SK-N-MC (cell line): ENCODE measurements around the gene PHC2.

Experiments
- EZH2 ChIP-seq: fragments of 200-600 bp; sonication (generic); IDR thresholded peaks from one replicate; pipeline ENCODE4 v1.6.1; 2017; ENCODE audit warnings: antibody characterized with exemption
- POLR2AphosphoS5 ChIP-seq: IDR thresholded peaks from 2 replicates; pipeline ENCODE4 v1.6.1; 2012; ENCODE audit warnings: mild to moderate bottlenecking, low read depth, low read length, borderline replicate concordance

DNA sequence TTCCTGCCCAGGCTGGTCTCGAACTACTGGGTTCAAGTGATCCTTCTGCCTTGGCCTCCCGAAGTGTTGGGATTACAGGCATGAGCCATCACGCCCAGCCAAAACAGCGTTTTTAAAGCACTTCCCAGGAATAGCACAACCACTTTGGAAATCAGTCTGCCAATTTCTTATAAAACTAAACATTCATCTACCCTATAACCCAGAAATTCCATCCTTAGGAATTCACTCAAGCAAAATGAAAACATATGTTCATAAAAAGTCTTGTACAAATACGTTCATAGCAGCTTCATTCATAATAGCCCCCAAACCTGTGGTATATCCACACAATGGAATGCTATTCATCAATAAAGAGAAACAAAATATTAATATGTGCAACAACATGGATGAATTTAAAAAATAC is 36.1 kb downstream of the PHC2 start:
- TF ChIP-seq EZH2 (no peak), POLR2AphosphoS5 (no peak)
